Pancreas (tissue), 10 donors: ENCODE results near the gene FTO. TPM values are rescaled to one million over a fixed set of nuclear protein-coding genes. Genes with fewer than 3 reads are reported as not detected.

Experiments used
- ATAC-seq, 4 donors: fragments of 200-7000 bp; cut with Tn5 transposase; one replicate each; pipeline versions ENCODE4 v1.8.0 to v1.9.1; 2020; ENCODE audit warnings: mild to moderate bottlenecking in 4 of 4, moderate library complexity in 4 of 4
- DNase-seq, 6 donors: peaks; one replicate each; pipeline ENCODE4 v3.0.0-alpha.2; 2020
- FAIRE-seq: peaks from 2 replicates; lab custom pipeline; 2012; peaks lifted over from hg19 to GRCh38; lab: Jason Lieb, UNC
- H3K27ac ChIP-seq, 4 donors: fragments of 200-600 bp; sonication (generic); 1 replicate in 3 of 4; 2 replicates in 1 of 4; pipeline versions ENCODE4 v1.5.0 to v1.8.0; 2020
- H3K27me3 ChIP-seq, 4 donors: fragments of 200-600 bp; one replicate each; pipeline ENCODE4 v1.8.0; 2021
- H3K36me3 ChIP-seq, 3 donors: fragments of 200-600 bp; sonication (generic) in 1 of 3; one replicate each; pipeline versions ENCODE4 v1.5.0 to v1.8.0; 2020 to 2021
- H3K4me1 ChIP-seq, 3 donors: fragments of 200-600 bp; one replicate each; pipeline ENCODE4 v1.8.0; 2021
- H3K4me3 ChIP-seq, 4 donors: fragments of 200-600 bp; sonication (generic) in 2 of 4; one replicate each; pipeline versions ENCODE4 v1.5.0 to v1.8.0; 2020 to 2021
- H3K9me3 ChIP-seq, 4 donors: fragments of 200-600 bp; one replicate each; pipeline ENCODE4 v1.8.0; 2021
- CTCF ChIP-seq, 4 donors: fragments of 200-600 bp; sonication (generic) in 3 of 4; IDR thresholded peaks; one replicate each; pipeline versions ENCODE4 v1.5.0 to v1.8.0; 2021; ENCODE audit warnings: antibody characterized with exemption in 4 of 4
- WGBS, 2 donors: extraction: QIAGEN DNeasy Blood & Tissue Kit; methylation state at CpG; one replicate each; pipeline ENCODE4 v1.1.7; 2013; 5-methylcytosine and 5-hydroxymethylcytosine counted together
- intact Hi-C, 3 donors: fragments of 100-400 bp; cut with DNase I; formaldehyde crosslinking; loops; one replicate each; pipeline versions ENCODE4 v1.11.1 to v1.14.2; 2022
- polyA plus RNA-seq, 2 donors: library from polyadenylated mRNA; stranded (reverse); fragments of 200-250 nt; gene quantifications; one replicate each; pipeline ENCODE4 v1.2.3, GENCODE V29; 2013
- total RNA-seq, 6 donors: library from RNA; stranded (reverse); fragmentation: NEBNext Ultra II Directional in 4 of 6; extraction: Animal tissue kit (Norgen Biotek cat#: 25700) in 4 of 6; gene quantifications; one replicate each; pipeline versions ENCODE4 v1.2.1 to v1.2.4, GENCODE V29; 2021 to 2023
- donor health status: healthy with polysubstance abuse.
- donor health status: DM: no; HTN: no; CAD: no; lungs with moderate emphysema.
- donor health status: DM: no; HTN: no; CAD: no.
- donor health status: control.
- donor health status: control.
- donor health status: Bipolar disorder and iron deficiency.
- donor health status: DM: yes; HTN: yes; CAD: no.
- donor health status: DM: no; HTN: no; CAD: no.
- donor health status: DM: no; HTN: no; CAD: no.
- donor health status: DM: yes; HTN: yes; CAD: no.

FTO gene
- total and polyA plus RNA-seq, 8 donors = 7.6 to 45.0 (median 31.7) TPM

- no peak for TF ChIP-seq CTCF (IDR thresholded peaks at IDR 0.05)
- DNase-seq (no peak), FAIRE-seq (no peak), ATAC-seq (no peak)
- Histone ChIP-seq H3K9me3 (no peaks in the 10 kb centered on the region), H3K27ac (no peak overlapping the region), H3K36me3 (no peaks in the 10 kb centered on the region), H3K27me3 (no peaks in the 10 kb centered on the region), H3K4me1 (peaks cover 0 to 3% (median 0%) of the 10 kb centered on the region in 3 donors), H3K4me3 (no peak overlapping the region)
- intact Hi-C loops = no loop called here
- 79 to 83% methylated on average over 6 of the region's 6 CpGs for WGBS, 2 donors
Measured at GRCh38 chr16:54059319-54059718, 355.4 kb downstream of the FTO start.

GRCh38 chr16:54060599-54061421, 356.9 kb downstream of the FTO start:
- FAIRE-seq = no peak
- ATAC-seq = no peak
- WGBS, 2 donors = 92 to 93% methylated on average over 10 of the region's 10 CpGs
- Histone ChIP-seq H3K36me3 (no peaks in the 10 kb centered on the region), H3K9me3 (no peaks in the 10 kb centered on the region), H3K27me3 (no peaks in the 10 kb centered on the region), H3K4me3 (no peak overlapping the region), H3K4me1 (peaks cover 0 to 3% (median 0%) of the 10 kb centered on the region in 3 donors), H3K27ac (no peak overlapping the region)
- no peak for DNase-seq
- TF ChIP-seq CTCF (IDR thresholded peaks at IDR 0.05) = no peak
- intact Hi-C loops = no loop called here

DNA sequence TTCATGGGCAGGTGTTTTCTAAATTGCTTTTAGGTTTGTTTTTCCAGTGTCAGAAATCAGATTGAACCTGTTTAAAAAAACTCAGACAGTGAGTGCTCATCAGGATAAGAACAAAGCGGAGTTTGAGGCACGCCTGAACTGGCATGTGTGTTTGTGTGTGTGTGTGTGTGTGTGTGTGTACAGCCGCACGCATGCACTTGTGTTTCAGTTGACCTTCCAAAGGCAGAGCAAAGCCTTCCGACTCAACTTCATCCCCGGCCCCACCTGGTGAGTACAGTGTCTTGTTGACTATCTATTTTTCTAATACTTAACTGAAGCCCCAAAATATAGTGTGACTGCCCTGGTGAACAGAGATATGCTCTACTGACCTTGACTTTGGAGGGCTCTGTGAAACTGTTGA, 357.5 kb downstream of the FTO start:
- DNase-seq (no peak), FAIRE-seq (no peak), ATAC-seq (no peak)
- Histone ChIP-seq H3K36me3 (no peaks in the 10 kb centered on the region), H3K27ac (no peak overlapping the region), H3K4me1 (peaks cover 0 to 3% (median 0%) of the 10 kb centered on the region in 3 donors), H3K27me3 (no peaks in the 10 kb centered on the region), H3K9me3 (no peaks in the 10 kb centered on the region), H3K4me3 (no peak overlapping the region)
- no peak for TF ChIP-seq CTCF (IDR thresholded peaks at IDR 0.05)
- 95 to 96% methylated on average over 6 of the region's 6 CpGs for WGBS, 2 donors
- intact Hi-C loops = no loop called here

DNA sequence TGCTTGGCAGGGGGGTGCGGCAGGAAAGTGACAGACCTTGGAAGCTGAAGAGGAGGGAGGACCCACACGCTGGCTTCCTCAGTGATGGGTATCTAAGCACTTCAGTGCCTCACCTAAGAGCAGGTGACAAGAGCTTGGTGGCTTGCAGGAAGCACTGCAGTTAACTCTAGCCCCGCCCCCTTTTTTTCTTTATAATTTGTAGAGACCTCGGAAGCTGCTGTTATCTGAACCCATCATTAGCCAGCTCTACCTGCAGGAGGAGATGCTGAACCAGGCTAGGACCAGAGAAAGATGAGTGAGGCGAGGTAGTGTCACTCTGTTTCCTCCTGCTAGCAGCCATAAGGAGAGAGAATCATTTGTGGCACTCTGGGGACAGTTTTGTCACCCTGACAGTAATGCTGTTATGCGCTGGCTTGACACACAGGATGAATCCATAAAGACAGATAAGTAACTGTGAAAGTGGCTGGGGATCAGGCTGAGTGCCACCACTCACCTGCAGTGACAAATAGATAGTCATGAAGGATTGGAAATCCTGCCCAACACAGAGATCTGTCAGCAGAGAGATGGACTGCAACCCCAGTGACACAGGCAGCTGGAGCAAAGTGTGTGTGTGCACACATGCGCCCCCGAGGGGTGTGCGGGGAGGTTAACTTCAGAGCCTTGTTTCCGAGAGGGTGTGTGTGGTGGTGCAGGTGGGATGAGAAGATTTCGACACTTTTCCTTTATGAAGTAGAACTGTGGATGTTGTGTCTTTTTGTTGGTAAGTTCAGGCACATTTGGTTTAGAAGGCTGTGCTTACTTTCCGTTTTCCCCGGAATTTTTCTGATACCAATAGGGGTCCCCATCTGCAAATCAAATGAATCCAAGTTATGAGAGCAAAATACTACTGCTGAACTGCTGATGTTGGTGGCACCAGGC, 358.7 kb downstream of the FTO start:
- no peak overlapping the region for H3K4me3 ChIP-seq
- H3K27ac ChIP-seq = no peak overlapping the region
- no peak for FAIRE-seq
- no peak for DNase-seq
- no peak for TF ChIP-seq CTCF (IDR thresholded peaks at IDR 0.05)
- ATAC-seq = no peak
- no peaks in the 10 kb centered on the region for H3K36me3 ChIP-seq
- peaks cover 0 to 3% (median 0%) of the 10 kb centered on the region in 3 donors for H3K4me1 ChIP-seq
- intact Hi-C loops = no loop called here
- WGBS, 2 donors = 80 to 85% methylated on average over 13 of the region's 13 CpGs
- no peaks in the 10 kb centered on the region for H3K9me3 ChIP-seq
- no peaks in the 10 kb centered on the region for H3K27me3 ChIP-seq
